ENCODE data around the gene LRRC74B.
"Not testable (repeated sequence)": the region's sequence is repeated elsewhere in the genome, so short reads cannot be mapped to it uniquely, and the experiment has no call there.

LRRC74B gene

DNA sequence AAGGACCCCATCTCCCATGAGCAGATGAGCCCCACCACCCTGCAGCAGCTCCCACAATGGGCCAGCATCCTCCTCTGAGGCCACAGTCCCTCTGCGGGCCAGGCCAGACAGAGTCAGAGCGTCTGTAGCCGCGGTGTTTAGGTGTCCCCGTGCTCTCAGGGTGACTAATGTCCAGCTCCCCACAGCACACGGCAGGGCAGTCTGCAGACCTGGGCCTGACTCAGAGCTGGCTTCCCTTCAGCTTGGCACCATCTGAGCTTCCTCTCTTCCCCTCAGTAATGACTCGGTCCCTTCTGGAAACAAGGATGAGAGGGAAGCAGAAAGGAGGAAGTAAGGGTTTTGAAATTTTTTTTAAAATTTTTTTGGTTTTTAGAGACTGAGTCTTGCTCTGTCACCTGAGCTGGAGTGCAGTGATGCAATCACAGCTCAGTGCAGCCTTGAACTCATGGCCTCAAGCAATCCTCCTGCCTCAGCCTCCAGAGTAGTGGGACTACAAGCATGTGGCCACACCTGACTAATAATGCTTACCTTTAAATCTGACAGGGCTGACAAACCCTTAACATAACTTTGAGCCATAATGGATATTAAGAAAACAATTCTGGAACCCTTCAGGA is 28.5 kb downstream of the LRRC74B start:
- in situ Hi-C loops (cut with MboI; ENCODE audit: low sequenced_read_pairs): no loop called here

DNA sequence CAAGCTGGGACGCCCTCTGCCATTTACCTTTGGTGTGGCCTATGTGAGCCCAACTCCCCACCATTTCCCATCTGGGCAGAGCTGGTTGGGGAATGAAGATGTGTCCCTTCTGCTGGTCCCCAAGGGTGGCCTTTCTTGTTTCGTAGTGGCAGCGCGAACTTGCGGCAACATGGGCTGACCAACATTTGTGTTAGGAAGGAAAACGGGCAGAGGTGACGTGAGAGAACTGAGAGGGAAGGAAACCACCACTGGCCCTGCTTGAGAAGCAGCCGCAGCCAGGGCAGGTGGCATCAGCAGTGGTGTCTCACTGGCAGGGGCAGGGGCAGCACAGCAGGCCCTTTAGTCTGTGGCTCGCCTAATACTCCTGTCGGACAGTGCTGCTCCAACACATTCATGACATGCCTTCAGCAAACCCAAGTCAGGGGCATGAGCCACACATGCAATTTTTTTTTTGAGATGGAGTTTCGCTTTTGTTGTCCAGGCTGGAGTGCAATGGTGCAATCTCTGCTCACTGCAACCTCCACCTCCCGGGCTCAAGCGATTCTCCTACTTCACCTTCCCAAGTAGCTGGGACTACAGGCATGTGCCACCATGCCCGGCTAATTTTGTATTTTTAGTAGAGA is 29.9 kb downstream of the LRRC74B start:
- in situ Hi-C loops (cut with MboI; ENCODE audit: low sequenced_read_pairs): no loop called here

DNA sequence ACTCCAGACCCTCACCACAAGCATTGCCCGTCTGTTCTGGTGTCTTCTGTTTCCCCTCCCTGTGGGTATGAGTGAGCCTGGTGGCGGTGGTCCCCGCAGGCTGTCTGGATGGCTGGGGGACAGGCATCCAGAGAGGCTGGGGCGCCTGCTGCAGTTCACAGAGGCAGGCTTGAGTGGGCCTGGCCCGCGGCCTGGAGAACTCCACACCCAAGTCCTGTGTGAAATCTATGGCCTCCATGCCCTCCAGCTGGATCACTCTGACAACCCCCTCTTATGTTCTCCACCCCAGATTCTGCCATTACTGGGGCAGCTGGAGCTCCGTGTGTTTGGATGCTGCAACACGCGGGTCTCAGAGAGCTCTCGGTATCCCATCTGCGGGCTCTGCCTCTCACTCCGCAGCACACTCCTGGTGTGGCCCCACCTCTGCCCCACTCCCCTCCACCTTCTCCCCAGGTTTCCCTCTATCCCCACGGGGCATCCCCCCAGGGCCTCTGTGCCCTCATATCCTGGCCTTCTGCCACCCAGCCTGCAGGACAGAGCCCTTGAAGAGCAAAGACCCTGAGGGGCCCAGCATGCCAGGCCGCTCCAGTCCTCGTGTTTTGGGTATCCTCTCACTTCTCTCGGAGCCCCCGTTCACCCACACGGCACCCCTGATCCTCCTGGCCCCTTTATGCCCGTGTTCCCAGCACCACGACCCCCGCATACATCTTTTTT is 31.3 kb downstream of the LRRC74B start:
- in situ Hi-C loops (cut with MboI; ENCODE audit: low sequenced_read_pairs): no loop called here

DNA sequence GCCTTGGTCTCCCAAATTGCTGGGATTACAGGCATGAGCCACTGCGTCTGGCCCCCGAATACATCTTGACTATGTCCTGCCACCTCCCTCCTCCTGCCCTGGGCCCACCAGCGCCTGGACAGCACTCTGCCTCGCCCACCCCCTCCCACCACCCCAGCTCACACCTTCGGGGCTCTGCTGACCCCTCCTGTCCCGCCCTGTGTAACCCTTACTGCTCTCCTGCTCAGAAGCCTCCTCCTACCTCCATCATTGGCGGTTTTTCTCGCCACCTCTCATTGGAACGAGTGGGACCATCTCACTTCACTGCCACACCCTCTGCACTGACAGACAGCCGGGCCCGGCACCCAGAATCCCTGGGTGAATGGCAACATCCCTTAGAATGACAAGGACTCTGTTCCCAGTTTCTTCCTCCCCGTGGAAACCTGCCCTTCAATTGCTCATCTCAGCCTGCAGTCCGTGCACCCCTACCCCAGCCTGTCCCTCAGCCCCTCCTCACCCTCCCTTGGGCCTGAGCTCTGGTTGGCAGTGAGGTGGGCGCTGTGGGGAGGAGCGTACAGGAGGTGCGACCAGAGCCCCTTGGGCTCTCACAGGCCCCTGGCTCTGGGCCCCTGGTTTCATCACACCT is 32.2 kb downstream of the LRRC74B start:
- in situ Hi-C loops (cut with MboI; ENCODE audit: low sequenced_read_pairs): no loop called here

DNA sequence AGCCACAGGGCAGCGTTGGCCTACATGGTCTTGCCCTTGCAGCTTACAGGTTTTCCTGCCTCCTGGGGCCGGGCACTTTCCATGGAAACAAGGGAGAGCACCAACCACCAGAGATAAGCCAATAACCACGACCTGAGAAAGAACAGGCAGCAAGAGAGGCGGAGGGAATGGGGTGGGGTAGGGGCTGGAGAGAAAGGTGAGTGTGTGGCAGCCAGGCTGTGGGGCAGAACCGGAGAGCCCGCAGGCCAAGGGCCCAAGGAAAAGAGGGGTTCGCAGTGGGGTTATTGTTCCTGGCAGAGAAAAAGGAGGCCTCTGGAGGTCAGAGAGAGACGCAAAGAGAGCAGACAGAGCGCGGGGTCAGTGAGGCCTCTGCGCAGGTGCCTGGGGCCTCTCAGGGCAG is 33.2 kb downstream of the LRRC74B start:
- in situ Hi-C loops (cut with MboI; ENCODE audit: low sequenced_read_pairs): no loop called here

DNA sequence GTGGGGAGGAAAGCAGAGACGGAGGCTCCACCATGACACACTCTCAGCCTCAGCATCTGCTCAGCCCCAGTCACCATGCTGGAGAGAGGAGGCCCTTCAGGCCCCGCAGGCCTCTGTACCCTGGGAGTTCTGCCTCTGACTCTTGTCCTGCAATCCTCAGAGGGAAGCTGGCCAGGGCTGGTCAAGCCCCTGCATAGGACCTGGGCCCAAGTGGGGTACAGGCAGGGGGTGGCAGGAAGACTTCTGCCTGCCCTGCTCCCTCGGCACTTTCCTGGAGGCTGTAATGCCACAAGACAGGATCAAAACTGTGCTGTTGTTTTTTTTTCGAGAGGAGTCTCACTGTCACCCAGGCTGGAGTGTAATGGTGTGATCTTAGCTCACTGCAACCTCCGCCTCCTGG is 33.7 kb downstream of the LRRC74B start:
- in situ Hi-C loops (cut with MboI; ENCODE audit: low sequenced_read_pairs): no loop called here

DNA sequence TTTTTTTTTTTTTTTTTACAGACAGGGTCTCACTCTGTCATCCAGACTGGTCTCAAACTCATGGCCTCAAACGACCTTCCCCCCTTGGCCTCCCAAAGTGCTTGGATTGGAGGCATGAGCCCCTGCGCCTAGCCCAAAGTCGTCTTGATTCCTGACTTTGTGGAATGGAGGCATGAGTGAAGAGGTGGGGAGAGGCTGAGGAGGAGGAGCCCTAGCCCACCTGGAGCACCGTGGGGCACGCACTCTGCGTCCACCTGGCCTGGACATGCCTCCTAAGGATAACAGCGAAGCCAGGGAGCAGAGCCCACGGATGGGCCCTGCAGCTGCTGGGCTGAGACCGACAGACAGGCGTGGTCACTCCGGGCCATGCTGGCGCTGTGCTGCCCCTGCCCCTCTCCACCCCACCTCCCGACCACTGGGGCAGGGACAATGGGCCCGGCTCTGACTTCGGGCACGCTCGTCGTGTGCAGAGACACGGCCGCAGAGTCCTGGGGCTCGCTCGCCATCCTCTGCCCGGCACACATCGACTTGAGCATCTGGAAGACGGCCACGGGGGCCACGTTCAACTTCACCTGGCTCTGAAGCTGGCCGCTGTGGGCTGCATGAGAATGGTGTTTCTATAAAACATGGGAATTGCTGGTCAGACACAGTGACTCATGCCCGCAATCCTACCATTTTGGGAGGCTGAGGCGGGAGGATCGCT is 34.8 kb downstream of the LRRC74B start:
- in situ Hi-C loops (cut with MboI; ENCODE audit: low sequenced_read_pairs): no loop called here

DNA sequence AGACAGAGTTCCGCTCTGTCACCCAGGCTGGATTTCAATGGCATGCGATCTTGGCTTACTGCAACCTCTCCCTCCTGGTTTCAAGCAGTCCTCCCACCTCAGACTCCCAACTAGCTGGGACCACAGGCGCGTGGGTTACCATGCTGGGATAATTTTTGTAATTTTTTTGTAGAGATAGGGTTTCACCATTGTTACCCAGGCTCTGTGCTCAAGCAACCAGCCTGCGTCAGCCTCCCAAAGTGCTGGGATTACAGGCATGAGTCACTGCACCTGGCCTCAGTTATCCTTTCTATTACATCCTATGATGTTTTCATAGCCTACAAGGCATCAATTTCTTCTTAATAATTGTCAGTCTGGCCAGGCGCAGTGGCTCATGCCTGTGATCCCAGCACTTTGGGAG is 36.5 kb downstream of the LRRC74B start:
- in situ Hi-C loops (cut with MboI; ENCODE audit: low sequenced_read_pairs): no loop called here

DNA sequence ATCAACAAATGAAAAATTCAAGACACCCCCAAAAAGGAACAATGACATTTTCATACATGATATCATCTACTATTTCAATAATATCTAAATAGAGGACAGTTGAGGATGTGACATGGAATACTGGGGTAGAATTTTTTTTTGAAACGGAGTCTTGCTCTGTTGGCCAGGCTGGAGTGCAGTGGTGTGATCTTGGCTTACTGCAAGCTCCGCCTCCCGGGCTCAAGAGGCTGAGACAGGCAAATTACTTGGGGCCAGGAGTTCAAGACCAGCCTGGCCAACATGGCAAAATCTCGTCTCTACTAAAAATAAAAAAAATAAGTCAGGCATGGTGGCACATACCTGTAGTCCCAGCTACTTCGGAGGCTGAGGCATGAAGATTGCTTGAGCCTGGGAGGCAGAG is 41.4 kb downstream of the LRRC74B start:
- in situ Hi-C loops (cut with MboI; ENCODE audit: low sequenced_read_pairs): no loop called here

DNA sequence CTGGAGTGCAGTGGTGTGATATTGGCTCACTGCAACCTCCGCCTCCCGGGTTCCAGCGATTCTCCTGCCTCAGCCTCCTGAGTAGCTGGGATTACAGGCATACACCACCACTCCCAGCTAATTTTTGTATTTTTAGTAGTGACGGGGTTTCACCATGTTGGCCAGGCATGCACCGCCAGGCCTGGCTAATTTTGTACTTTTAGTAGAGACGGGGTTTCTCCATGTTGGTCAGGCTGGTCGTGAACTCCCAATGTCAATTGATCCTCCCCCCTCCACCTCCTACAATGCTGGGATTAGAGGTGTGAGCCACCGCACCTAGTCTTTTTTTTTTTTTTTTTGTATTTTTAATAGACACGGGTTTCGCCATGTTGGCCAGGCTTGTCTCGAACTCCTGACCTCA is 42.2 kb downstream of the LRRC74B start:
- in situ Hi-C loops (cut with MboI; ENCODE audit: low sequenced_read_pairs): not testable (repeated sequence)

DNA sequence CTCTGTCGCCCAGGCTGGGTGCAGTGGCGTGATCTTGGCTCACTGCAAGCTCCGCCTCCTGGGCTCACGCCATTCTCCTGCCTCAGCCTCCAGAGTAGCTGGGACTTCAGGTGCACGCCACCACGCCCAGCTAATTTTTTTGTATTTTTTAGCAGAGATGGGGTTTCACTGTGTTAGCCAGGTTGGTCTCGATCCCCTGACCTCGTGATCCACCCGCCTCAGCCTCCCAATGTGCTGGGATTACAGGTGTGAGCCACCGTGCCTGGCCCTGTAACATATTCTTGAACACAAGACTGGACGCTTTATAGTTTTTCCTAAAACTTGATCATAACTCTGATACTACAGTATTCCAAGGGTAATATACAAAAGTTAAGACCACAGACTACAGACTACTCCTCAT is 45.5 kb downstream of the LRRC74B start:
- in situ Hi-C loops (cut with MboI; ENCODE audit: low sequenced_read_pairs): not testable (repeated sequence)

DNA sequence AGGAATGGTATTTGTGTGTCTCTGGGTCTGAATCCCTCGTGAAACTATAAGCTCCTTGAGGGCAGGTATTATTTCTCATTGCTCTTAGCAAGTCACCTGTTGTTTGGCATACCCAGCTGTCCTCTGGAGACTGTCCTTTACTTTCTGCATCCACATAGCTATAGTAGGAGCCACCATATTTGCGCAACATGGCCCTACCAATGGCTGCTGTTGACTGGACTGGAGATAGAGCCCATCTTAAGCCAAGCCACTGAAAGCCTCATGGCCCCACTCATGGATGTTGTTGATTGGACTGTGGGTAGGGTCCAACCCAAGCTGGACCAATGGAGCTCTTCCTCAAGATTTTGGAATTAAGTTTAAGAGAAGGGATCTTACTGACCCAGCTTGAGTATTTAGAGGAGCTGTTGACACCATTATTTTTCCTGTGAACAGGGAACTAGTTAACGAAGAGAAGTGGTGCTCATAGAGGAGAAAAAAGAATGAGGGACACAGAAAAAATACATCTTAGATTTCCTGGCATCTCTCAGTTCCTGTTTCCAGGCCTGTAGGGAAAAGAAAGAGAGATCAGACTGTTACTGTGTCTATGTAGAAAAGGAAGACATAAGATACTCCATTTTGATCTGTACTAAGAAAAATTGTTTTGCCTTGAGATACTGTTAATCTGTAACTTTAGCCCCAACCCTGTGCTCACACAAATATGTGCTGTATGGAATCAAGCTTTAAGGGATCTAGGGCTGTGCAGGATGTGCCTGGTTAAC is 47.2 kb downstream of the LRRC74B start:
- in situ Hi-C loops (cut with MboI; ENCODE audit: low sequenced_read_pairs): no loop called here

DNA sequence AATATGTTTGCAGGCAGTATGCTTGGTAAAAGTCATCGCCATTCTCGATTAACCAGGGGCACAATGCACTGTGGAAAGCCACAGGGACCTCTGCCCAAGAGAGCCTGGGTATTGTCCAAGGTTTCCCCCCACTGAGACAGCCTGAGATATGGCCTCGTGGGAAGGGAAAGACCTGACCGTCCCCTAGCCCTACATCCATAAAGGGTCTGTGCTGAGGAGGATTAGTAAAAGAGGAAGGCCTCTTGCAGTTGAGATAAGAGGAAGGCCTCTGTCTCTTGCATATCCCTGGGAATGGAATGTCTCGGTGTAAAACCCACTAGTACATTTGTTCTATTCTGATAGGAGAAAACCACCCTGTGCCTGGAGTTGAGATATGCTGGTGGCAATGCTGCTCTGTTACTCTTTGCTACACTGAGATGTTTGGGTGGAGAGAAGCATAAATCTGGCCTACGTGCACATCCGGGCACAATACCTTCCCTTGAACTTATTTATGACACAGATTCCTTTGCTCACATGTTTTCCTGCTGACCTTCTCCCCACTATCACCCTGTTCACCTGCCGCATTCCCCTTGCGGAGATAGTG is 47.9 kb downstream of the LRRC74B start:
- in situ Hi-C loops (cut with MboI; ENCODE audit: low sequenced_read_pairs): not testable (repeated sequence)

DNA sequence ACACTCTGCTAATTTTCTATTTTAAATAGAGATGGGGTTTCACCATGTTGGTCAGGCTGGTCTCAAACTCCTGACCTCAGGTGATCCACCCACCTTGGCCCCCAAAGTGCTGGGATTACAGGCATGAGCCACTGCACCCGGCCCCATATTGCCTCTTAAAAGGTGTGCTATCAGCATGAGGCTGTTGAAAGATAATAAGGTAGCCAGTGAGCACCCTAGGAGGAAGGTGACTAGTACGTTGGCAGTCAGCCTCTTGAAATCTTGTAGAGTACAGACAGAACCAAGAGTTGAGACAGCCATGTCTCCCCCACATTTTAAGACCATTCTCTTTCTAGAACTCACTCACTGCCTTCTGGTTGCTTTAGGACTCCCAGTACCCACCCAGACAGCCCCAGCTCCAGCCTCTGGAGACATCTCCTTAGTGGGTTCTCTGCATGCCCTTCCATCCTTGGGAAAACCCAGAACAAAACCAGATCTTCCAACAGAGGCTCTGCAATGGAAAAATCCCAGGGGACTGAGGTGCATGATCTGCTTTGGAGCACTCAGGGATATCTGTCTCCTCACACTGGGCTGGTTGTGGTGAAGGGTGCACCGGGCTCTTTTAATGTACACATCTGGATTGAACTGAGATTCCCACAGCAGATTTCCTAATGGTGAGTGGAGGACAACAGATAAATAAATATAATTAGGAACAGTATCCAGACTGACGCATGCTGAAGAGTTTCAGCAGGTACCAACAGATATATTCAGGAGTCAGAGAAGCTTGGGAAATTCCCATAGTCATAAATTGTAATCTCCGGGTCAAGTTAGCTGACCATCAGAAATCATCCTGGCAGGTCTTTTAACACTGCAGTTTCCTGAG is 49.4 kb downstream of the LRRC74B start:
- in situ Hi-C loops (cut with MboI; ENCODE audit: low sequenced_read_pairs): no loop called here

DNA sequence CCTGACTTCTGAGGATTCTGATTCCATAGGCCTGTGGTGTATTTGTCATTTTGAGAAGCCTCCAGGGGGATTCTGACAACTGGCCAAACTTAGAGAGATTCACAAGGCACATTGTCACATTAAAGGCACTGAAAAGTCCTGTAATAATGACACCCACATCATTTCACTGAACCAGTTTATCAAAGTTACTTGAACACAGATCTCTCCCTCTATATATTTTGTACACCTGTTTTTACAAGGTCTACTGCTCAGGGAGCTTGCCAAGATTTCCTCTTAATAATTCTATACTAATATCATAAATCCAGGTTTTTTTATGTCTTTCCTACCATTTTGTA is 50.0 kb downstream of the LRRC74B start:
- in situ Hi-C loops (cut with MboI; ENCODE audit: low sequenced_read_pairs): no loop called here

DNA sequence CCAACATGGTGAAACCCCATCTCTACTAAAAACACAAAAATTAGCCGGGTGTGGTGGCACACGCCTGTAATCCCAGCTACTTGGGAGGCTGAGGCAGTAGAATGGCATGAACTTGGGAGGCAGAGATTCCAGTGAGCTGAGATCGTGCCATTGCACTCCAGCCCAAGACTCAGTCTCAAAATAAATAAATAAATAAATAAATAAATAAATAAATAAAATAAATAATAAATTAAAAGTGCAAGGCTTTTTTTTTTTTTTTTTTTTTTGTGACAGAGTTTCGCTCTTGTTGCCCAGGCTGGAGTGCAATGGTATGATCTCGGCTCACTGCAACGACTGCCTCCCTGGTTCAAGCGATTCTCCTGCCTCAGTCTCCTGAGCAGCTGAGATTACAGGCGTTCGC is 51.1 kb downstream of the LRRC74B start:
- in situ Hi-C loops (cut with MboI; ENCODE audit: low sequenced_read_pairs): not testable (repeated sequence)

DNA sequence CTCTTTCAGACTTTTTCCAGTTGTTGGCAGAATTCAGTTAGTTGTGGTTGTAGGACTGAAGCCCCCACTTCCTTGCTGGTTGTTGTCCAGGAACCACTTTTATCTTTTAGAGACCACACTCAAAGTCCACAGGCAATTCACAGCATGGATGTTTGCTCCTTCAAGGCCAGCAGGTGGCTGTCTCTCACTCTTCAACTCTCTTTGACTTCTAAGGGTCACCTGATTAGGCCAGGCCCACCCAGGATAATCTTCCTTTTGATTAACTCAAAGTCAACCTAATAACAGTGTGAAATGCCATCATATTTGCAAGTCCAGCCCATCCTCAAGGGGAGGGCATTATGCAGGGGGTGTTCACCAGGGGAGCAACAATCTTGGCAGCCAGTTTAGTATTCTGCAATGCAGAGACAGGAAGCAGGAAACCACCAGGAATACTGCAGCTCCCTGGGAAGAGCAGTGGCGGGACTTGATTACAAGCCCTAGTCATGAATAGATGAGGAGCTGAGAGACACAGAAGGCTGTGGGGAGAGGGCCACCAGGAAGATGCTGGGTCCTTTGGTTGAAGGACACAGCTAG is 52.4 kb downstream of the LRRC74B start:
- in situ Hi-C loops (cut with MboI; ENCODE audit: low sequenced_read_pairs): no loop called here

DNA sequence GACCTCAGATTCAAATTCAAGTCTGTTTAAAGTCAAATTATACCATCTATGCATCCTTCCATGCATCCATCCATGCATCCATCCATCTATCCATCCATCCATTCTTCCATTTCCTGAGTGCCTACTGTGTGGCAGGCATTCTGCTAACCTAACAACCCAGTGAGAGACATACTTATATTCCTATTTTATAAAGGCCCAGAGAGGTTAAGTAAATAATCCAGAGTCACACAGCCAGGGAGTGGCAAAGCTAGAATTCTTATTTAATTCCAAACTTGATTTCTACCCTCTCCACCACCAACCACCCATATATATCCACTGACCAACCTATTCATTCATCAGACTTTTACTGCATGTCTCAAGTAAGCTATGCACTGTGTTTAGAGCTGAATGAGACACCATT is 53.8 kb downstream of the LRRC74B start:
- in situ Hi-C loops (cut with MboI; ENCODE audit: low sequenced_read_pairs): no loop called here

Data from hTERT RPE-1 (cell line).